GM23338 (cell line): Measurements from ENCODE around the gene AGRN.

Experiments
- CREB1 ChIP-seq: fragments of 250-450 bp; sonication (Bioruptor Pico); IDR thresholded peaks from 2 replicates; pipeline ENCODE4 v1.5.0; 2020; ENCODE audit warnings: low read depth, mild to moderate bottlenecking, moderate library complexity
- EZH2 ChIP-seq: fragments of 200-600 bp; sonication (generic); IDR thresholded peaks from one replicate; pipeline ENCODE4 v1.8.0; 2017; ENCODE audit warnings: antibody characterized with exemption, mild to moderate bottlenecking, low read depth; ENCODE audit not compliant: unreplicated experiment
- EZH2phosphoT487 ChIP-seq: fragments of 200-600 bp; sonication (generic); IDR thresholded peaks from one replicate; pipeline ENCODE4 v1.8.1; 2018; ENCODE audit warnings: antibody characterized with exemption; ENCODE audit not compliant: unreplicated experiment
- JUNB ChIP-seq: IDR thresholded peaks from one replicate; pipeline ENCODE4 v1.6.1; 2016; ENCODE audit warnings: antibody characterized with exemption; ENCODE audit not compliant: unreplicated experiment
- NANOG ChIP-seq: IDR thresholded peaks from 2 replicates; pipeline ENCODE4 v1.6.1; 2016; ENCODE audit warnings: antibody characterized with exemption, borderline replicate concordance
- POLR2AphosphoS5 ChIP-seq: IDR thresholded peaks from 2 replicates; pipeline ENCODE4 v1.6.1; 2016; ENCODE audit warnings: antibody characterized with exemption, low read depth
- ZNF331 ChIP-seq: fragments of 250-450 bp; sonication (Bioruptor Pico); IDR thresholded peaks from 2 replicates; pipeline ENCODE4 v1.5.0; 2020; ENCODE audit warnings: low read depth, mild to moderate bottlenecking, moderate library complexity
- TF ChIP-seq, protein P1 (sequence below), 2 experiments: fragments of 200-600 bp in 1 of 2; sonication (generic) in 1 of 2; conservative IDR thresholded peaks; 2 replicates each; pipeline versions ENCODE4 v1.5.1 to v1.6.1; 2016 to 2017; ENCODE audit warnings: antibody characterized with exemption in 2 of 2, low read depth in 2 of 2, mild to moderate bottlenecking in 2 of 2, moderate library complexity in 1 of 2
- TF ChIP-seq, protein P2 (sequence below): IDR thresholded peaks from 2 replicates; pipeline ENCODE4 v1.6.1; 2016; ENCODE audit warnings: antibody characterized with exemption
- TF ChIP-seq, protein P3 (sequence below): IDR thresholded peaks from one replicate; pipeline ENCODE4 v1.6.1; 2018; ENCODE audit warnings: antibody characterized with exemption; ENCODE audit not compliant: unreplicated experiment

DNA sequence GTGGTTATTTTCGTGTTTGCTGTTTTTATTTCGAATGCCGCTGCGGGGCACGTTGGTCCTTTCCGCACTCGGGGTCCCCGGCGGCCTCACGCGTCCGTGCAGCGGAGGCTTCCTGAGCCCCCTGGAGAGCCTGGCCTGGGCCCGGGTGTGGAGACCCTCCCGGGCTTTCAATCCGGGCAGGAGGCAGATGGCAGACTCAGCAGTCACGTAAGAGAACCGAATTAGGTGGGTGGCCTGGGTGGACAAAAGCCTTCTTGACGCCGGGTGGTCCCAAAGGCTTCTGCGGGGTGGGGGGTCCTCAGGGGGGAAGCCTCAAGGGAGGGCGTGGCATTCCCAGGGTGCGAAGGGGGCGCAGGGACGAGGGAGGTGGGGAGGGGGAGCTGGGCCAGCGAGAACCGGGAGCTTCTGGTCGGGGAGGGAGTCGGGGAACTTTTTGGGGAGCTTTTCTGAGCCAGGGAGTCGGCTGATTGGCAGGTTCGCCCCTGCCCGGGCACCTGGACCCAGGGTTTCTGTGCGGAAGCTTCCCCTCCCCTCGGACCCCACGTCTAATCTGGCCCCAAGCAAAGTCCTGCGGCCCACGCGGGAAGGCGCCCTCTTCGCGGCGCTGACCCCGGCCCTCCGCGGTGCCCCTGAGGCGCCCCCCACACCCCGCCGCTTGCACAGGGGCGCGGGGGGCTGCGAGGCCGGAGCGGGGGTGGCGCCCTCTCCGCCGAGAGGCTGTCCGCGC, 18.7 kb upstream of the AGRN start:
- TF ChIP-seq EZH2 (no peak), POLR2AphosphoS5 (no peak), CREB1 (no peak), JUNB (no peak), EZH2phosphoT487 (no peak), ZNF331 (no peak), NANOG (no peak)
- TF ChIP-seq, protein P1, sequence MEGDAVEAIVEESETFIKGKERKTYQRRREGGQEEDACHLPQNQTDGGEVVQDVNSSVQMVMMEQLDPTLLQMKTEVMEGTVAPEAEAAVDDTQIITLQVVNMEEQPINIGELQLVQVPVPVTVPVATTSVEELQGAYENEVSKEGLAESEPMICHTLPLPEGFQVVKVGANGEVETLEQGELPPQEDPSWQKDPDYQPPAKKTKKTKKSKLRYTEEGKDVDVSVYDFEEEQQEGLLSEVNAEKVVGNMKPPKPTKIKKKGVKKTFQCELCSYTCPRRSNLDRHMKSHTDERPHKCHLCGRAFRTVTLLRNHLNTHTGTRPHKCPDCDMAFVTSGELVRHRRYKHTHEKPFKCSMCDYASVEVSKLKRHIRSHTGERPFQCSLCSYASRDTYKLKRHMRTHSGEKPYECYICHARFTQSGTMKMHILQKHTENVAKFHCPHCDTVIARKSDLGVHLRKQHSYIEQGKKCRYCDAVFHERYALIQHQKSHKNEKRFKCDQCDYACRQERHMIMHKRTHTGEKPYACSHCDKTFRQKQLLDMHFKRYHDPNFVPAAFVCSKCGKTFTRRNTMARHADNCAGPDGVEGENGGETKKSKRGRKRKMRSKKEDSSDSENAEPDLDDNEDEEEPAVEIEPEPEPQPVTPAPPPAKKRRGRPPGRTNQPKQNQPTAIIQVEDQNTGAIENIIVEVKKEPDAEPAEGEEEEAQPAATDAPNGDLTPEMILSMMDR (conservative IDR thresholded peaks at IDR 0.05; ENCODE audit: low read depth in 2 of 2): no peak
- TF ChIP-seq, protein P2, sequence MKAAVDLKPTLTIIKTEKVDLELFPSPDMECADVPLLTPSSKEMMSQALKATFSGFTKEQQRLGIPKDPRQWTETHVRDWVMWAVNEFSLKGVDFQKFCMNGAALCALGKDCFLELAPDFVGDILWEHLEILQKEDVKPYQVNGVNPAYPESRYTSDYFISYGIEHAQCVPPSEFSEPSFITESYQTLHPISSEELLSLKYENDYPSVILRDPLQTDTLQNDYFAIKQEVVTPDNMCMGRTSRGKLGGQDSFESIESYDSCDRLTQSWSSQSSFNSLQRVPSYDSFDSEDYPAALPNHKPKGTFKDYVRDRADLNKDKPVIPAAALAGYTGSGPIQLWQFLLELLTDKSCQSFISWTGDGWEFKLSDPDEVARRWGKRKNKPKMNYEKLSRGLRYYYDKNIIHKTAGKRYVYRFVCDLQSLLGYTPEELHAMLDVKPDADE: no peak
- TF ChIP-seq, protein P3, sequence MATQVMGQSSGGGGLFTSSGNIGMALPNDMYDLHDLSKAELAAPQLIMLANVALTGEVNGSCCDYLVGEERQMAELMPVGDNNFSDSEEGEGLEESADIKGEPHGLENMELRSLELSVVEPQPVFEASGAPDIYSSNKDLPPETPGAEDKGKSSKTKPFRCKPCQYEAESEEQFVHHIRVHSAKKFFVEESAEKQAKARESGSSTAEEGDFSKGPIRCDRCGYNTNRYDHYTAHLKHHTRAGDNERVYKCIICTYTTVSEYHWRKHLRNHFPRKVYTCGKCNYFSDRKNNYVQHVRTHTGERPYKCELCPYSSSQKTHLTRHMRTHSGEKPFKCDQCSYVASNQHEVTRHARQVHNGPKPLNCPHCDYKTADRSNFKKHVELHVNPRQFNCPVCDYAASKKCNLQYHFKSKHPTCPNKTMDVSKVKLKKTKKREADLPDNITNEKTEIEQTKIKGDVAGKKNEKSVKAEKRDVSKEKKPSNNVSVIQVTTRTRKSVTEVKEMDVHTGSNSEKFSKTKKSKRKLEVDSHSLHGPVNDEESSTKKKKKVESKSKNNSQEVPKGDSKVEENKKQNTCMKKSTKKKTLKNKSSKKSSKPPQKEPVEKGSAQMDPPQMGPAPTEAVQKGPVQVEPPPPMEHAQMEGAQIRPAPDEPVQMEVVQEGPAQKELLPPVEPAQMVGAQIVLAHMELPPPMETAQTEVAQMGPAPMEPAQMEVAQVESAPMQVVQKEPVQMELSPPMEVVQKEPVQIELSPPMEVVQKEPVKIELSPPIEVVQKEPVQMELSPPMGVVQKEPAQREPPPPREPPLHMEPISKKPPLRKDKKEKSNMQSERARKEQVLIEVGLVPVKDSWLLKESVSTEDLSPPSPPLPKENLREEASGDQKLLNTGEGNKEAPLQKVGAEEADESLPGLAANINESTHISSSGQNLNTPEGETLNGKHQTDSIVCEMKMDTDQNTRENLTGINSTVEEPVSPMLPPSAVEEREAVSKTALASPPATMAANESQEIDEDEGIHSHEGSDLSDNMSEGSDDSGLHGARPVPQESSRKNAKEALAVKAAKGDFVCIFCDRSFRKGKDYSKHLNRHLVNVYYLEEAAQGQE: no peak
